ENCODE results near the gene TPMT.

GRCh38 chr6:18153311-18153703, 1.6 kb downstream of the TPMT start:
- no peak for TF ChIP-seq CTCF (IDR thresholded peaks at IDR 0.05)
- TF ChIP-seq POLR2A (IDR thresholded peaks at IDR 0.05): no peak
- no peak for TF ChIP-seq EP300 (IDR thresholded peaks at IDR 0.05)
